GM12878 (cell line): Measurements from ENCODE around the gene MFSD1. TPM values are rescaled to one million over a fixed set of nuclear protein-coding genes. Genes with fewer than 3 reads are reported as not detected.

Source experiments
- ATAC-seq: fragments of 200-7000 bp; cut with Tn5 transposase; 3 replicates; pipeline ENCODE4 v1.9.1; 2020; ENCODE audit warnings: mild to moderate bottlenecking, moderate library complexity
- BruUV-seq: library from RNA; stranded (reverse); fragments of 400-500 nt; replicated peaks from 2 replicates; lab custom pipeline; 2021; lab: Mats Ljungman, UMichigan
- CTCF ChIA-PET: fragments of 300-600 bp; sonication (Branson Sonifier 250); formaldehyde crosslinking; extraction: SDS; loops from one replicate; lab custom pipeline; 2021; ENCODE audit warnings: inconsistent platforms; lab: Yijun Ruan, JAX
- POLR2A ChIA-PET: fragments of 350-600 bp; formaldehyde crosslinking; extraction: SDS; loops from one replicate; lab custom pipeline; 2021; ENCODE audit warnings: inconsistent platforms; lab: Charles Lee
- RAD21 ChIA-PET: fragments of 300-600 bp; sonication (Branson Sonifier 250); formaldehyde crosslinking; loops from one replicate; lab custom pipeline; 2023; ENCODE audit warnings: antibody characterized with exemption; ENCODE audit not compliant: unreplicated experiment; lab: Charles Lee
- SMC1A ChIA-PET: fragments of 300-600 bp; sonication (Branson Sonifier 250); formaldehyde crosslinking; loops from one replicate; lab custom pipeline; 2023; ENCODE audit not compliant: unreplicated experiment, uncharacterized antibody; lab: Charles Lee
- DNase-seq: peaks from one replicate; pipeline ENCODE4 v3.0.0-alpha.2; 2011; ENCODE audit warnings: low read depth, low spot score
- FAIRE-seq: peaks from 3 replicates; lab custom pipeline; 2011; peaks lifted over from hg19 to GRCh38; lab: Jason Lieb, UNC
- H2AFZ ChIP-seq: 2 replicates; pipeline ENCODE4 v1.6.0; 2011; ENCODE audit warnings: low read depth, low read length, control low read depth; ENCODE audit not compliant: control insufficient read depth
- H3K27ac ChIP-seq: 2 replicates; pipeline ENCODE4 v1.5.1; 2011; ENCODE audit warnings: control low read depth; ENCODE audit not compliant: control insufficient read depth, insufficient read depth
- H3K27me3 ChIP-seq, 2 experiments: replicated peaks in 1 of 2; 2 replicates each; pipeline versions ENCODE4 v1.6.0 to v1.6.1; 2011; ENCODE audit warnings: low read length in 1 of 2; ENCODE audit not compliant: control insufficient read depth in 2 of 2, insufficient read depth in 2 of 2
- H3K36me3 ChIP-seq, 2 experiments: 2 replicates each; pipeline ENCODE4 v1.5.1; 2011; ENCODE audit warnings: low read length in 1 of 2; ENCODE audit not compliant: control insufficient read depth in 2 of 2, insufficient read depth in 2 of 2
- H3K4me1 ChIP-seq: 2 replicates; pipeline ENCODE4 v1.6.1; 2011; ENCODE audit warnings: mild to moderate bottlenecking, low read length, moderate library complexity, mixed read lengths; ENCODE audit not compliant: control insufficient read depth, insufficient read depth
- H3K4me2 ChIP-seq: 2 replicates; pipeline ENCODE4 v1.6.0; 2011; ENCODE audit warnings: control low read depth; ENCODE audit not compliant: control insufficient read depth, insufficient read depth
- H3K4me3 ChIP-seq: fragments of 200-600 bp; sonication (generic); 2 replicates; pipeline ENCODE4 v1.5.1; 2016
- H3K79me2 ChIP-seq: 2 replicates; pipeline ENCODE4 v1.6.0; 2011; ENCODE audit warnings: low read length; ENCODE audit not compliant: control insufficient read depth, insufficient read depth
- H3K9ac ChIP-seq: 2 replicates; pipeline ENCODE4 v1.8.0; 2011; ENCODE audit warnings: low read length, control low read depth, mixed read lengths; ENCODE audit not compliant: control insufficient read depth, insufficient read depth
- H3K9me3 ChIP-seq: replicated peaks from 3 replicates; pipeline ENCODE4 v1.5.1; 2011; ENCODE audit warnings: mild to moderate bottlenecking, low read length; ENCODE audit not compliant: control insufficient read depth, insufficient read depth
- H4K20me1 ChIP-seq: 2 replicates; pipeline ENCODE4 v1.6.0; 2011; ENCODE audit not compliant: control insufficient read depth, insufficient read depth
- IRF4 ChIP-seq: IDR thresholded peaks from 2 replicates; pipeline ENCODE4 v1.6.1; 2011; ENCODE audit warnings: low read depth, low read length
- PAX5 ChIP-seq: IDR thresholded peaks from 2 replicates; pipeline ENCODE4 v1.6.1; 2011; ENCODE audit warnings: low read depth, low read length, borderline replicate concordance
- PBX3 ChIP-seq: IDR thresholded peaks from 2 replicates; pipeline ENCODE4 v1.6.1; 2011; ENCODE audit warnings: mild to moderate bottlenecking, low read depth, low read length, moderate library complexity; ENCODE audit not compliant: insufficient replicate concordance
- SKIL ChIP-seq: fragments of 450-650 bp; IDR thresholded peaks from 2 replicates; pipeline ENCODE4 v1.6.1; 2017; ENCODE audit warnings: mild to moderate bottlenecking, low read depth, inconsistent platforms; ENCODE audit not compliant: poor library complexity, severe bottlenecking
- TBL1XR1 ChIP-seq: IDR thresholded peaks from 2 replicates; pipeline ENCODE4 v1.6.1; 2012; ENCODE audit warnings: low read depth, low read length, improper control_type of control experiment
- ZBTB11 ChIP-seq: fragments of 450-650 bp; formaldehyde crosslinking; IDR thresholded peaks from 2 replicates; pipeline ENCODE4 v1.5.0; 2022; ENCODE audit warnings: mild to moderate bottlenecking, missing genetic modification characterization
- ZBTB4 ChIP-seq: fragments of 450-650 bp; formaldehyde crosslinking; IDR thresholded peaks from 2 replicates; pipeline ENCODE4 v1.4.0; 2022; ENCODE audit warnings: mild to moderate bottlenecking, moderate library complexity
- WGBS: methylation state at CpG from one replicate; pipeline ENCODE4 v1.1.6; 2016; ENCODE audit warnings: low lambda C conversion rate; ENCODE audit not compliant: insufficient replicate concordance, insufficient coverage; ENCODE audit errors: missing lambda C conversion rate; 5-methylcytosine and 5-hydroxymethylcytosine counted together
- in situ Hi-C: fragments of 300-500 bp; cut with MboI; formaldehyde crosslinking; loops from 9 replicates; pipeline ENCODE4 v1.14.3; 2018; ENCODE audit warnings: mixed read lengths
- intact Hi-C: fragments of 100-400 bp; cut with micrococcal nuclease; formaldehyde crosslinking; loops from one replicate; pipeline ENCODE4 v1.14.2; 2022; ENCODE audit not compliant: unreplicated experiment
- polyA plus RNA-seq, 11 experiments: library from polyadenylated mRNA; depleted of rRNA in 4 of 11; unstranded in 6 of 11; stranded (reverse) in 5 of 11; fragments of >200 nt; fragmentation: Nextera tagmentation in 4 of 11; fragmentation: Illumina TruSeq in 1 of 11; extraction: Ambion mirVana in 4 of 11; extraction: Trizol in 1 of 11; gene quantifications; 1 replicate in 1 of 11; 2 replicates in 10 of 11; pipeline versions ENCODE4 v1.2.1 to v1.2.3, GENCODE V29; 2011 to 2016; ENCODE audit warnings: inconsistent platforms in 2 of 11, missing spikeins in 2 of 11, low read depth in 1 of 11
- total RNA-seq, 4 experiments: library from RNA; depleted of rRNA in 3 of 4; stranded (reverse); fragments of >200 nt in 3 of 4; fragmentation: Illumina TruSeq in 1 of 4; extraction: Trizol in 1 of 4; gene quantifications; 2 replicates each; pipeline versions ENCODE4 v1.2.1 to v1.2.3, GENCODE V29; 2013 to 2021

The MFSD1 gene
- total and polyA plus RNA-seq, 10 of the 15 experiments (the other 5 are each of a cell fraction or from before 2014, with no cell fraction given): 7.3 to 41.7 (median 28.6) TPM

- TF ChIP-seq SKIL (no peak), PAX5 (no peak), IRF4 (no peak), TBL1XR1 (no peak)
Measured at GRCh38 chr3:158777161-158777873, 24.5 kb upstream of the MFSD1 start (continued).

- Histone ChIP-seq H3K9ac (no peak overlapping the region), H3K9me3 (no peaks in the 10 kb centered on the region), H3K4me2 (no peak overlapping the region), H3K36me3 (no peaks in the 10 kb centered on the region), H3K4me1 (no peaks in the 10 kb centered on the region), H3K27me3 (no peaks in the 10 kb centered on the region), H3K79me2 (no peaks in the 10 kb centered on the region), H3K27ac (no peak overlapping the region), H2AFZ (no peak overlapping the region), H3K4me3 (no peak overlapping the region), H4K20me1 (no peaks in the 10 kb centered on the region)
- ATAC-seq (no peak), FAIRE-seq (no peak), DNase-seq (no peak)
- intact Hi-C loops (no loop called here), in situ Hi-C loops (loop anchor here (25.0 kb wide), 1 partner anchor 1168 kb away; no protein-coding TSS in a partner anchor)
- POLR2A ChIA-PET: no interaction called here
- SMC1A ChIA-PET: no interaction called here
- 90% methylated on average over 1 of the region's 1 CpG for WGBS
- BruUV-seq: no TSS peak
- RAD21 ChIA-PET: interaction anchor here (1.3 kb wide), 1 partner anchor 9 kb away, joined by 3 read pairs; no protein-coding TSS in a partner anchor
- CTCF ChIA-PET: interaction anchor here (1.0 to 1.5 kb wide), 5 partner anchors 9 to 53 kb away, joined by 3 to 7 read pairs (median 5); no protein-coding TSS in a partner anchor
- TF ChIP-seq PBX3 (no peak), IRF4 (no peak), ZBTB4 (CRISPR knock-in tag) (no peak), ZBTB11 (CRISPR knock-in tag) (no peak)
Measured at GRCh38 chr3:158780766-158781165, 21.1 kb upstream of the MFSD1 start.
